Activated effector memory CD4-positive, alpha-beta T cell treated with anti-CD3 and anti-CD28 coated beads, Interleukin-2, amount 50 U/mL, for 16 hours (primary cell): ENCODE measurements around the gene ALG14.
"Not testable (repeated sequence)": the region's sequence is repeated elsewhere in the genome, so short reads cannot be mapped to it uniquely, and the experiment has no call there.

Source experiments
- DNase-seq: peaks from one replicate; pipeline ENCODE4 v3.0.0-alpha.2; 2020

ALG14 gene

GRCh38 chr1:95005584-95005983 lies 67.2 kb downstream of the ALG14 start:
- no peak for DNase-seq

GRCh38 chr1:95004013-95004412 lies 68.7 kb downstream of the ALG14 start:
- DNase-seq = no peak

DNA sequence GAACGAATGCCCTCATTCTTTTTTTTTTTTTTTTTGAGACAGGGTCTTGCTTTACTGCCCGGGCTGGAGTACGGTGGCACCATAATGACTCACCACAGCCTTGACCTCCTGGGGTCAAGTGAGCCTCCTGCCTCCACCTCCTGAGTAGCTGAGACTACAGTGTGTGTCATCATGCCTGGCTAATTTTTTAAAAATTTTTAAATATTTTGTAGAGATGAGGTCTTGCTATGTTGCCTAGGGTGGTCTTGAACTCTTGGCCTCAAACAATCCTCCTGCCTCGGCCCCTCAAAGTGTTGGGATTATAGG lies 69.4 kb downstream of the ALG14 start:
- DNase-seq = no peak

- DNase-seq = no peak
Measured at GRCh38 chr1:95002540-95003432, 70.0 kb downstream of the ALG14 start.

GRCh38 chr1:95002164-95002539 lies 70.6 kb downstream of the ALG14 start:
- DNase-seq = no peak

GRCh38 chr1:94999456-95000131 lies 73.2 kb downstream of the ALG14 start:
- DNase-seq = no peak

DNA sequence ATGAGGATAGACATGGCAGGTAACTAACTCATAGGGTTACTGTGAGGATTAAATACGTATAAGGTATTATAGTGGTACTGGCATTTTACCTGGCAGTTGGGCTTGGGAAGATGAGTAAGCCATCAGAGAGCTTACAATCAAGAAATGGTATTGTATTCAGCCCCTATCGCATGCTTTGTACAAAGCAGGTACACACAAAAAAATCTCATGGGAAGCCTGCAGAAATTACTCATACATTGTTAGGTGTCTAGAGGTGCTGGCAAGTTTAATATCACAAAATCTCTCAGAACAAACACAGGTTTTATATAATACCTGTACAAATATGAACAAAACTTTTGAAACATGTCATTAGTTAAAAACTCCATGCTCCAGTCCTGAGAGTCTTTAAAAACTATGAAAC lies 74.0 kb downstream of the ALG14 start:
- no peak for DNase-seq

DNA sequence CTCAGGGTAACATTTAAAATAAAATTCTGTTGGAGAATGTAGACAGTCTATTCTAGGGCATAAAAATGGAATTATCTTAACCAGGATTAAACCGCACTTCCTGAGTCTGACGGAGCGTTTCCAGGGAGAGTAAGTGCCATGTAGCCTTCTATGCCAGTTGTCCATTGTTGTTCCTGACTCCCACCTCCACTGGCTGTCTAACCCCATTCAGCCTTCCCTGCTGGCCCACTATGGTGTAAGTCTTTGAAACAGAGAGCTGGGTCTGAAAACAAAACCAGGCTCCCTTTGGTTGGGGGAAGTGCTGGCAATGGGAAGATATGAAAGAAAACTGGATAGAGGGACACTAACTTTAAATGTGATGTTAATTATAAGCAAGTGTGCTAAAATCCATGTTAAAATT lies 74.6 kb downstream of the ALG14 start:
- no peak for DNase-seq

GRCh38 chr1:94995536-94995935 lies 77.2 kb downstream of the ALG14 start:
- not testable (repeated sequence) for DNase-seq

DNA sequence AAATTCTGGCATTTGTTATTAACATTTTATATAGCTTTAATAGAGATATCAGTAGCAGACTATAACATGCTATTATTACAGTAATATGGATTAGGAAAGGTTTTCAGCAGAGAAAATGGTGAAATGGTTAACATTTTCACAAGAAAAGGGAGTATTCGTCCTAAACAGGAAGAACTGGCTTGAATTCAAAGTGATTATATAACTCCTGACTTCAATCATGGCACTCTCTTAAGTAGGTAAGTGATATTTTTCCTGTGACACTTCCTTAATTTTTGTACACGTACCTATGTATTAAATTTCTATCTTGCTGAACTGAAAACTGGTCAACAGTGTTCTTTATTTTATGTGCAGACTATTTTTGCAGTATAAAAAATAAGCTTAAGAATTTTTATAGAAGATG lies 77.9 kb downstream of the ALG14 start:
- DNase-seq = no peak

DNA sequence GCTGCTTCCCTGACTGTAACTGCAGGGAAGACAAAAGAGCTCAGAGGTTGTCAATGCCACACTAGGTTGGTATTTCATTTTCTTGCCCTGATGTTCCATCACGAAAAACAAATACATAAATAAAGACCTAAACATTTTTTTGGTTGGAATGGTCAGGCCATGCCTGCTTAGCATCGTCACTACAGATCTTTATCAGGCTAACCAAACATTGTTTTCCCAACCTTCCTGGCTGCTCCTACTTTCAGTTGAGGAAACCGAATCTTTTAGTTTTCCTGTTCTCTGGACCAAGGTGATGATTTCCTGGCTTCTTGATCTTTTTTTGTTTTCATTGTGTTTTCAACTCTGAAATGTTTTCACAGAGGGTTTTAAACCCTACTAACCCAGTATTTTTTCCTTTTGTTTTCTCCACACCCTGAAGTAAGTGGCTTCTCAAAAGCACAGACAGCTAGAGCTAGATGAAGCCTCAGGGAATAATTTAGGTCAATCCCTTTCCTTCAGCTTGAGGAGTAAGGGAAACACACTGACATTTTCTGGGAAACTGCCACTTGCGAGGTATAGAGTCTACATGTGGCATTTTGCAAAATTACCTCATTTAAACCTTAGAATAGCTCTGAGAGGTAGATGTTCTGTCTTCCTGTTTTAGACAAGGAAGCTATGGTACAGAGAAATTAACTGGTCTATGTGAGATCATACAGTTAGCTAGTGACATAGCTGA lies 78.7 kb downstream of the ALG14 start:
- no peak for DNase-seq

DNA sequence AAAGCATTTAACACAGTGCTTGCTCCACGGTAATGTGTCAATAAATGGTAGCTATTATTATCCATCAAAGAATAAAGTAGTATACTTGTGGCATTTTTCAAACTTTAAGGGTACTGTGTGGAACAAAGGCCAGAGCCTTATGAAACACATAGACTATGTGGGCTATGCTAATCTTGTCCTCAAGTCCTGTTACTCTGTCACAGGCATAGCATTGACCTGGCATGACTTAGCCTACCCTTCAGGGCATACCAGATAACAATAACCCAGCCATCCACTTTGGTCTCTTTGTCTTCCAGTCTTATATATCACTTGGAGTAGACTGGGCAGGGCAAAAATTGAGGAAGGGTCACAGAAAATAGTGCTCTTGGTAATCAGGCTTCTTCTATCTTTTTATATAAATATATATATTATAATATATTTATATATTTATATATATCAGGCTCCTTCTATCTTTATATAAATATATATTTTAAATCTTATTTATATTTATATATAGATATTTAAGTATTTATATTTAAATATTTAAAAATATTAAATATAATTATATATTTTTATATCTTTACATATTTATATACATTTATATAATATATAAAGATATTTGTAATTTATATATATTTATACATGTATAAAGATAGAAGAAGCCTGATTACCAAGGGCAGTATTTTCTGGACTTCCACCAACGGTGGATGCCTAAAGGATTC lies 79.7 kb downstream of the ALG14 start:
- no peak for DNase-seq

GRCh38 chr1:94992161-94992560 lies 80.6 kb downstream of the ALG14 start:
- DNase-seq = no peak

- no peak for DNase-seq
Measured at GRCh38 chr1:94989911-94990473, 82.8 kb downstream of the ALG14 start.

GRCh38 chr1:94989398-94989797 lies 83.4 kb downstream of the ALG14 start:
- DNase-seq = no peak

DNA sequence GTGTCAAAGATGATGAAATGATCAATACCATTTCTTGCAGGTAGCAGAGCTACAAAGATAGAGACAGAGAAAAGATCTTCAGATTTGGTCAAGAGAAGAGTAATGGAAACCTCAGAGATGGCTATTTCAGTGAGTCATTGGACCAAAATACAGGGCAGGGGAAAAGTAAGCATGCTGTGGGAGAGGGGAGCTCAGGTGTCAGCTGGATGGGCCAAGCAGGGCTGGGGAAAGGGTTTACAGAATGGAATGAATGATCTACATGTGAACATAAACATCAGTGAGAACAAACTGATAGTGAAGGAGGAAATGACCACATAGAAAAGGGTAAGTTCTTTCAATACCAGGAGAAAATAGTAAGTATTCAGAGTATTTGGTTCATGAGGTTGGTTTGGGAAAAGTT lies 84.4 kb downstream of the ALG14 start:
- DNase-seq = no peak

DNA sequence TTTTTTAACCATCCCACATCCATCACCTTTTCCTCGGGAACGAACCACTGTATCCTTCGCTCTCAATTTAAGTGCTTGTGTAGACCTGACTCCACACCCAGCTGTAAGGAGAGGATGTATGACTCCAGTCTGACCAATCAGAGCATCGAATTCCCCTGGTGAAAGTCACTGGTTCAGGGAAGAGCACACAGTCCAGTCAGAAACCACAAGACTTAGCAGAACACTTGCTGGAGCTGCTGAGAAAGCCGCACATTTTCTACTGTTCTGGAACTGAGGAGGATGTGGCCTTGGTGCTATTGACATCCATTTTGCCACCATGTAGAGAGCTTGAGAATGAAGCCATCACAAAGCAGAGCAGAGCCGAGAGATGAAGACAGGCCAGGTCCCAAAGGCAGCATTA lies 86.0 kb downstream of the ALG14 start:
- no peak for DNase-seq

- no peak for DNase-seq
Measured at GRCh38 chr1:94983171-94983739, 89.5 kb downstream of the ALG14 start.

DNA sequence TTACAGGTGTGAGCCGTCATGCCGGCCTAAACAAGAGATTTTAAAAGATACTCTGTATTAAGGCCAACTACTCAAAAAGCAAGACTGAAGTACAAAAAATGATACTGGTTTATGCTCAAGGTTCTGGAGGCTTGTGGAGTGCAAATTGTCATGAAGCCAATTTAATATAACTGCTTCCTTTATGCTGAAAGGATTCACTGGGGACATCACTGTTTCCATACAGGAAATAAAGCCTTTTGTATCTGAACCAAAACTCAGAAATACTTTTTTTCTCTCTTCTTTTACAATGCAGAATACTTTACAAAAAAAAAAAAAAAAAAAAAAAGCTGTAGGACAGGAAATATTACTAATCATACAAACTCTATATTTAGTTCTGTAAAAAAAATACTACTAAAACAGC lies 90.4 kb downstream of the ALG14 start:
- no peak for DNase-seq

DNA sequence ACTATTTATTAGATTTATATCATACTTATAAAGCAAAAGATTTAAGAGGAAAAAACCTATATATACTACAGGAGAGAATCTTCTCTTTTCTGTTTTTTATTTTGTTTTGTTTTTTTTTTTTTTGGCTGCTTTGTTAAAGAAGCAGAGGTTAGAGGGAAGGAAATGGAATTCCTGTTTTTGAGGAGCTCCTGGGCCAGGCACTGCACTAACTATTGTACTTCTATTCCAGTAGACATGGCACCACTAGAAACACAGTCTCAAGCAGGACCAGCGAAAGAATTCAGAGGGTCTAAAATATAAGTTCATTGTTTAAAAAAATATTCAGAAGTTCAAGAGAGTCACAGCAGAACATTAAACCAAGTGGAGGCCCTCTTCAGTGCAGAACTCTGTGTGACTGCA lies 91.2 kb downstream of the ALG14 start:
- DNase-seq = no peak

GRCh38 chr1:94980582-94981574 lies 91.9 kb downstream of the ALG14 start:
- no peak for DNase-seq
